Cardiac fibroblast (primary cell): ENCODE results near the gene PDIA5.

Experiments used
- DNase-seq, 2 donors: peaks; one replicate each; pipeline versions ENCODE4 v3.0.0 to v3.0.0-alpha.2; 2010; ENCODE audit warnings: low read depth in 2 of 2
- H3K4me3 ChIP-seq, 2 donors: replicated peaks in 1 of 2; 1 replicate in 1 of 2; 2 replicates in 1 of 2; pipeline ENCODE4 v1.5.1; 2011; ENCODE audit warnings: low read depth in 2 of 2, low read length in 2 of 2, mild to moderate bottlenecking in 2 of 2, moderate library complexity in 1 of 2
- TF ChIP-seq, protein P1 (sequence below): IDR thresholded peaks from one replicate; pipeline ENCODE4 v1.5.1; 2011; ENCODE audit warnings: low read depth, mild to moderate bottlenecking, low read length, inconsistent platforms

Gene PDIA5

DNA sequence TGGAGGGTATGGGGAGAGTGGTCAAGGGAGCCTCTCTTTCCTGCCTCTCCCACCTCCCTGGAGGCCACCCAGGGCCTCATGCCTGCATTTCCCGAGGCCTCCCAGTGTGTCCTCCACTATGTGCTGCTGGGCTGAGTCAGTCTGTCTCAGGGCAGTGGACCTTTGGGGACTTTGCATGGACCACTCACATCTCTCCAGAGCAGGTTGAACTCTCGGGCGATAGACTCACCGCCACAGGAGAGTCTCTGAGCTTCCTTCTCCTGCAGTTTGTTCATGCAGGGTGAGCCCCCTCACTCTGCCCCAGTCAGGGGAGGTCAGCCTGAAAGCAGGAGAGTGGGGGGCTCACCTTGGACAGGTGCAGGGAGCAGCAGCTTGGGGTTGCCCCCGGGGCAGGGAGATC lies 74.5 kb downstream of the PDIA5 start:
- no peak overlapping the region for H3K4me3 ChIP-seq
- TF ChIP-seq, protein P1, sequence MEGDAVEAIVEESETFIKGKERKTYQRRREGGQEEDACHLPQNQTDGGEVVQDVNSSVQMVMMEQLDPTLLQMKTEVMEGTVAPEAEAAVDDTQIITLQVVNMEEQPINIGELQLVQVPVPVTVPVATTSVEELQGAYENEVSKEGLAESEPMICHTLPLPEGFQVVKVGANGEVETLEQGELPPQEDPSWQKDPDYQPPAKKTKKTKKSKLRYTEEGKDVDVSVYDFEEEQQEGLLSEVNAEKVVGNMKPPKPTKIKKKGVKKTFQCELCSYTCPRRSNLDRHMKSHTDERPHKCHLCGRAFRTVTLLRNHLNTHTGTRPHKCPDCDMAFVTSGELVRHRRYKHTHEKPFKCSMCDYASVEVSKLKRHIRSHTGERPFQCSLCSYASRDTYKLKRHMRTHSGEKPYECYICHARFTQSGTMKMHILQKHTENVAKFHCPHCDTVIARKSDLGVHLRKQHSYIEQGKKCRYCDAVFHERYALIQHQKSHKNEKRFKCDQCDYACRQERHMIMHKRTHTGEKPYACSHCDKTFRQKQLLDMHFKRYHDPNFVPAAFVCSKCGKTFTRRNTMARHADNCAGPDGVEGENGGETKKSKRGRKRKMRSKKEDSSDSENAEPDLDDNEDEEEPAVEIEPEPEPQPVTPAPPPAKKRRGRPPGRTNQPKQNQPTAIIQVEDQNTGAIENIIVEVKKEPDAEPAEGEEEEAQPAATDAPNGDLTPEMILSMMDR: no peak
- DNase-seq: no peak

DNA sequence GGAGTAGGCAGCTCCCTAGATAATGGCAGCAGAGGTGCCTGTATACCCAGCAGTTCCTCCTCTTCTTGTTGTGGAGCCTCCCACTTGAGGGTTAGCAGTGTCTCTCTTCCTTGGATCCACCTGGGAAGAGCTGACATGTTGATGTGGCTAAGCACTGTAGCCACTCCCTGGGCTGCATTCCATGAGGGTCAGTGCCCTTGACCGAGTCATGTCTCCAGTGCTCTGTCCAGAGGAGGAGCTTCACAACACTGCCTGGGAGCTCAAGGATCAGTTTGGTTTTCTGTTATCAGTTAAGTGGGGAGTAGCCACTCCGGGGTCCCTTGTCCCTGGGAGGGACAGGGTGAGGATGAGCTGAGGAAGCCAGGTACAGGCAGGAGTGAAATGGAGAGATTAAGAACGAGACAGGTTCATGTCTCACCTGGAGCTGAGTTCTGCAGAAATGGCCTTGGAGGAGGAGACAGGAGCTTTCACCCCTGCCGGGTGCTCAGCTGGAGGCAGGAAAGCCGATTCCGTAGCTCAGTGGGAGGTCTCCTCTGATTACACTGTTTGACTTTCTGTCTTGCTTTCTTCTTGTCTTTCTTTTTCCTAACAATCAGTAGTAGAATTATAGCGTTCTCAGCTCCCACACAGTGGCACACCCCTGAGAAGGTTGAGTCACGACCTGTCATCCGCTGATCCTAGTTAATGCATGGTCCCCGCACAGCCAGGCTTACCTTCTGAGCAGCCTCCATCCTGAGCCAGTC lies 77.0 kb downstream of the PDIA5 start:
- TF ChIP-seq, protein P1: no peak
- DNase-seq: peak in 1 of 2 donors; percentile 16
- H3K4me3 ChIP-seq: no peak overlapping the region

DNA sequence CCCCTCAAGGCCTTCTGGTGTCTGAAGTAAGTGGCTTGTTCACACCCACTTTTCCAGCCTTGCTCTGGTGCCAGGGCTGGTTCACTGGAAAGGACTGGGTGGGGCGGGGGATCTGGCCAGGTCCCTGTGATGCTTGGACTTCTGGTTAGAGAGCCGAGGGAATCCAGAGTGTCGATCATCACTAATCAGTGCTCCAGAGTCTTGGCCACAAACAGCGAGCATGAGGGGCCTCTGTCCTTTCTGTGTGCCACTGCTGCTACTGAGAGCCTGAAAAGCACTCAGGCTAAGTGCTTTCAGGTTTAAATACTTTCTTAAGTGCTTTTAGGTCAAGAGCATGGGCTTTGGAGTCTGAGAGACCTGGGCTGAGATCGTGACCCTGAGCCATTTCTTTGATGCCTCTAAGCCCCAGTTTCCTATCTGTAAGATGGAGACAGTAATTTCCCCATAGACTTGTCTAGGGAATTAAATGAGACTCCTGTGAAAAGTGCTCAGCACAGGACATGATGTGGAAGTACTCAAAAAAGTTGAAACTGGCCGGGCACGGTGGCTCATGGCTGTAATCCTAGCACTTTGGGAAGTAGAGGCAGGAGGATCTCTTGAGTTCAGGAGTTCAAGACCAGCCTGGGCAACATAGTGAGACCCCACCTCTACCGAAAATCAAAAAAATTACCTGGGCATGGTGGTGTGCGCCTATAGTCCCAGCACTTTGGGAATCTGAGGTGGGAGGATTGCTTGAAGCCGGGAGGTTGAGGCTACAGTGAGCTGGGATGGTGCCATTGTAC lies 81.1 kb downstream of the PDIA5 start:
- no peak overlapping the region for H3K4me3 ChIP-seq
- DNase-seq: no peak
- TF ChIP-seq, protein P1: no peak

DNA sequence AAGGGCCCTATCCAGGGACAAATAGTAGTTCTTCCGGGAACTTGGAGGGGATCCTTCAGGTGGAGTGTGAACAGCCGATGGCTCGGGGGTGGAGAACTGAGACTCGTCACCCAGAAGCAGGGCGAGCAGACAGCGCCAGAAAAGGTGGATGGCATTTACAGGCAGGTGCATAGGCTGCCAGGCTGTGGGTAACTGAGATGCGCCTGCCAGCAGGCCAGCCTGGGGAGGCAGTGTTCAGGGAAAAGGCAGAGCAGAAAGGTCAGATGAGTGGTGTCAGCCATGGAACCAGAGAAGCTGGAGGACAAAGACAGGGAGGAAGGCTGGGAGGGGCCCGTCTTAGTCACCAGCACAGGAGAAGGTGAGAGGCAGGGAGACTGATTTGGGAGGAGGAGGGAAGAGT lies 81.9 kb downstream of the PDIA5 start:
- no peak overlapping the region for H3K4me3 ChIP-seq
- TF ChIP-seq, protein P1: no peak
- no peak for DNase-seq

DNA sequence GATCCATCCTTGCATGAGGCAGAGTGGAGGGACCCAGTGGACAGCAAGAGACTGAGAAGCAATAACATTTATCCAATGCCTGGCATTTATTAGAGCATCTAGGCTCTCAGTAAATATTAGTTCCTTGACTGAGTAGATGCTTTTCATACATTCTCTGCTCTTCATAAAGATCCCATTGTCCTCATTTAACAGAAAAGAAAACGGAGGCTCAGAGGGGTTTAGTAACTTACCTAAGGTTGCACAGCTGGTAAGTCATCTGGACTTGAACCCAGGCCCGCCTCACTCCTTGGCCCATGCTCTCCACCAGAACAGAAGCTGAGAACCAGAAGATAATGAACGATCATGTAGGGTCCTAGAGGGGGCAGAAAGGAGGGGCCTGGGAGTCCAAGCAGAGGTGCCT lies 82.7 kb downstream of the PDIA5 start:
- no peak for DNase-seq
- TF ChIP-seq, protein P1: no peak

DNA sequence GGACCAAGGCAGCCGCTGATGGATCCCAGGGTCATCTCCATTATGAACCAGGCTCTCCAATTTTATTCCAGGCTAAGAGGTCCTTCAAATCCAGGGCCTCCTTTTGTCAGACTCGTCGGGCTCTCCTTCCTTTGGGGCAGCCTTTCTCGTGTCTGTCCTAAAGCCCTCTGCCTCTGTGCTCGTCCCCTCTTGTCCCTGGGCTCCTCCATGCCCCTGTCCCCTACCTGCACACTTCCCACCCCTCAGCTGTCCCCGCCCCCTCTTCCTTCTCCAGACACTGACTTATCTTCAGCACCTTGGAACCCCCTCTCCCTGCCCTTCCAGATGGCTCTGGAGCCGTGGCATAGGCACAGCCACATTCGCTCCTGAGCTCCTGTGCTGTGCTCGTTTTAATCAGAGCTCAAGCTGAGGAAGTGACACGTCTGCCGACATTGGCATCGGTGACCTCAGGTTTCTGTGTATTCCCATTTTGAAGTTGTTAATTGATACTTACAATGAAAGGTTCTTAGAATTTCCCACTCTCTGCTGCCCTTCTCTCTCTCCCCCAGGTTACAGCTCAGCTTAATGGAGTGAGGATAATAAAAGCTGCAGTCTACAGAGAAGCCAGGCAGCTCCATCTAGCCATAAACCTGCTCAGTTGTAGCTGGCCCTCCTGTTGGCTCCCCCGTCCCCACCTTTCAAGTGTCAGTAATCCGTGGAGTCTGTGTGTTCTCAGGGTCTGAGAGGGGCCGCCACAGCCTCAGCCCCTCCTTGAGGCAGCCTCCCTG lies 83.8 kb downstream of the PDIA5 start:
- H3K4me3 ChIP-seq: no peak overlapping the region
- TF ChIP-seq, protein P1: no peak
- DNase-seq: no peak

More for the DNA sequence above, 82.7 kb downstream of the PDIA5 start:
- no peak overlapping the region for H3K4me3 ChIP-seq
